ENCODE measurements around the gene ZFPL1. TPM values are rescaled to one million over a fixed set of nuclear protein-coding genes. Genes with fewer than 3 reads are reported as not detected.
A peak's percentile ranks its signal among the peaks of the same experiment; 100 is the strongest.

Gene ZFPL1
- total RNA-seq, 1 donor from 2014 or later = 32.1 TPM

DNA sequence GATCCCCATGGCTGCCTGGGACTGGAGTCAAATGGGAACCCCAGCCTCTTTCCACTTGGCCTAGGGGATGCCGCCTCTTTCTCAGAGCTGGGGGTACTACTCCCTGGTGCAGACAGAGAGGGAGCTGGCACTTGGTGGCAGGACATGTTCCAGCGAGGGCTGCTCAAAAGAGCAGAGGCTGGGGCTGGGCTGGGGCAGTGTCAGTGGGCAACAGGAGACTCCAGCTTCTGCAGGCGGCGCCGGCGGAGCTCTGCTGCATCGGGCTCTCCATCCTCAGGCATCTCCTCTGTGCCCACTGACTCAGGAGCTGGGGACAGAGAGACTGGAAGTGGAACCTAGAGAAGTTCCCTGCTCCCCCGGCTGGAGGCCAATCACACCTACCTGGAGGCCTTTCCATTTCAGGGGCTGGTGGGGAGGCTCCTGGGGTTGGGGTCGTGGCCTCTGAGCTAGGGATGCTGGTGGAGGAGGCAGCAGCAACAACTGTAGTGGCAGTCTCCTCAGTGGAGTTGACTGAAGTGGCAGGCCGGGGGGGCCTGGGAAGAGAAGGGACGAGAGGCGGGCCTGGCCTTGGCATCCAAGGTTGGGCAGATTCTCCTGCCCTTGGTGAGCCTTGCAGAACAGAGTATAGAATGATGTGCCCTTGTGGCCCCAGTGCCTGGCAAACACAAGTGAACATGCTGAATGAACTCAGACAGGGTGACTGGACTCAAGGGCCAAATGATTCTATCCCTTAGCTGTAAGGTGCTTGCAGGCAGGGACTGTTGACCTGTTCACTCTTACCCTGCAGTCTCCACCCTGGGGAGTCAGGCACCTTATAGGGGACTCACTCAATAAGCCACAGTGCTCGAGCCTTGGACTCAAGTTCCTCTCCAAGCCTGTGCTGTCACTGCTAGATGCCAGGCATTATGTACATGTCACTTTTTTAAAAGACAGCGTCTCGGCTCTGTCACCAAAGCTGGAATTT is 44.4 kb downstream of the ZFPL1 start:
- no peak for DNase-seq (ENCODE audit: low spot score)

- no peak for DNase-seq (ENCODE audit: low spot score)
Measured at GRCh38 chr11:65129649-65130441, 45.8 kb downstream of the ZFPL1 start.

- DNase-seq (ENCODE audit: low spot score) = no peak
Measured at GRCh38 chr11:65130631-65131416, 46.8 kb downstream of the ZFPL1 start.

- DNase-seq (ENCODE audit: low spot score) = no peak
Measured at GRCh38 chr11:65131417-65131776, 47.4 kb downstream of the ZFPL1 start.

GRCh38 chr11:65131895-65132237 is 47.8 kb downstream of the ZFPL1 start:
- DNase-seq (ENCODE audit: low spot score) = no peak

DNA sequence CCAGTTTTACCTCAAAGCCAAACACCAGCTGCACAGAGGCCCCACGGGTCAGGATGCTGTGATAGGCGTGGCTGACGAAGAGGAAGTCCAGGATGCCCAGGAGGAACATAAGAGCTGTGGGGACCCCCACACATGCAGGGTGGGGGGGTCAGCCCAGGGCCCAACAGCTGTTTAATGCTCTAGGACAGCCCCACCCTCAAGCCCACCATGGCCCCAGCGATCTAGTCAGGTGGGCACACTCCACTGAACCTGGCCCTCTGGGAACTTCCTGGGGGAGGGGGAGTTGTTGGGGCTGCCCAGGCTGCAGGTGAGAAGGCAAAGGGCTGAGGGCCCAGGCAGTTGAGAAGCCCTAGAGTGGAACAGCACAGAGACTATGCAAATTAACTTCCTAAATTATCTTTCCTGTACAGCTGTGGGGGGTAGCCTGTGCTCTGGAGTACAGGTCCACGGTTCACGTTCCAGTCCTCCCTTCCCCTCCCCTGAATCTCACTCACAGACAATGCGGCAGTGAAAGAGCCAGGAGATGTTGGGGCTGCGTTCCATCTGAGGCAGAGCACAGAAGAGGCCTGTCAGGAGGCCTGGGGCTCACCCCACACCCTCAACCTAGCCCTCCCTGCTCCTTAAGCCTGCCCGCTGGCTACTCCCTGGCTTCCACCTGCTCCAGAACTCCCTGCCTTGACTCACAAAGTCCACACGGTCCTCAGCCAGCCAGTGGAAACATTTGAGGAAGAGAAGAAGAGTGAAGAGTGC is 48.4 kb downstream of the ZFPL1 start:
- DNase-seq (ENCODE audit: low spot score) = no peak

DNA sequence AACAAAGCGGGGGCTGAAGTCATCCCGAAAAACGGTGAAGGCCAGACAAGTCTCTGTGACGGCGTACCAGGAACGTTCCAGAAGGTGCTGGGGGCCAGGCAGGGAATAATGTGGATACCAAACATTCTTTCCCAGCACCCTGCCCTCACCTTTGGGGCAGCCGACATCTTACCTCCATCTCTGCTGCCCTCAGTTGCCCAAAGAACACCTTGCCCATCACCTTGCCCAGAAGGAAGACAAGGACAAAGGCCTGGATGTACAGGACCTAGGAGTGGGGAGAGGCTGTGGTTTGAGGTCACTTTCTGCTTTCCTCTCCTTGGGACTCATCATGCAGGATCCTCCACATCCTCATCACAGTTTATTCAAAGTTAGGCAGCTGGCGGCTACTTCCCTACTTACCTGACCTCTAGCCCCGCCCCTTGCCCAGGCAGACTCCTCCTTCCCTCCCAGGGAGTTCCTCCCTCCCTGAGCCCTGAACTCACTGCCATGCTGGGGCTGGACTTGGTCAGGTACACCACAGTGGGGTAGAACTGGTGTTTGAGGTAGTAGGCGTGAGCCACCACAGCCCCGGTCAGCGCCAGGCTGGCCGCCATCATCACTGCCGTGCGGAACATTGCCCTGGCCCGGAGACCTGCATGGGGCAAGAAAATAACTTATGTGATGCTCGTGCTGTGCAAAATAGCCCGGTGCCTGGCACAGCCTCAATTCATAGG is 49.1 kb downstream of the ZFPL1 start:
- no peak for DNase-seq (ENCODE audit: low spot score)

DNA sequence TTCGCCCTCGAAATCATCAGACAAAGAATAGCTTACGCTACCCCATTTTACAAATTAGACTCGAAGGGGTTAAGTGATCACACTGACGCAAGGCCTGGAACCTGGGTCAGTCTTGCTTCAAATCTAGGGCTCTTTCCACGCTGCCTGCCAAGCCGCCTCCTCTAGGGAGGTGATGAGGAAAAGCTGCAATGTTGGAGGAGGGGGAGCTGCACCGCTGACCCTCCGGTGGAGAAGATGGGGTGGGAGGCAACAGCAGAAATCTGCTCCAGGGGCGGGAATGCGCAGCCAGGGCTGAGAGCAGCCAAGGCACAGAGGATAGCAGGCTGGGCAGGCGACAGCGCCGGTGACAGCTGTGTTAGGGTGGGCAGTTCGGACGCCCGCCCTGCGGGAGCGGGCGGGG is 49.7 kb downstream of the ZFPL1 start:
- no peak for DNase-seq (ENCODE audit: low spot score)

DNA sequence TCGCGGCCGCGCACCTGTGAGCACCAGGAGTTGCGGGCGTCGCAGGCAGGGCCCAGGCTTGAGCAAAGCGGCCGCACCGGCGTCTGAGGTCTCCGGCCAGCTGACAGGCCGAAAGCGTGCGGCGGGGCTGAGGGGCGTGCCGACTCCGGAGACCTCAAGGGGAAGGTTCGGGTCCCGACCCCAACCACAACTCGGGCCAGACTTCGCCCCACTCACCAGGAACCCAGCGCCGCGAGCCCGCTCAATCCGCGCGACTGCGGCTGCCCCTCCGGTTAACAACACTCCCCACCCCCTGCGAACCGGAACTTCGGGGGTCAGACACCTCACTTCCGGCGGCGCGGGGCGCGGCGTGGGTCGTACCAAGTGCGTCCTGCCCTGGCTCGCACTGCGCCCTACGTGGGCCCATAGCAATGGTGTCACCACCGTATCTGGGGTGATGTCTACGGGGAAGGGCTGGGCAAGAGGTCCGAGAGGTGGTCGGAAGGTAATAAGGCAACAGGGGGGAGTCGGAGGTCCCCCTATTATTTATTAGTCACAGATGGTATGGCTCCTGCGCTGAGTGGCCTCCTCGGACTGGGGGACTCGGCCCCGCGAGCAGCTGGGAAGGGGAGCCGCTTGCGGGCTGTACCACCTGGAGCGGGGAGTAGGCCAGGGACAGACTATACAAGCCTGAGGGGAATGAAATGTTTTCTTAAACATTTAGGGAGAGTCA is 50.4 kb downstream of the ZFPL1 start, which contains the start of gene SYVN1:
SYVN1 (minus strand) TSS at position 280 of the 712 bp plus-strand sequence. CDS start 918 bp downstream, outside the sequence.
- peak; percentile 97 for DNase-seq (ENCODE audit: low spot score)

- DNase-seq (ENCODE audit: low spot score) = peak; percentile 92
Measured at GRCh38 chr11:65134952-65135632, 51.1 kb downstream of the ZFPL1 start.

- peak; percentile 51 for DNase-seq (ENCODE audit: low spot score)
Measured at GRCh38 chr11:65135633-65136145, 51.7 kb downstream of the ZFPL1 start.

DNA sequence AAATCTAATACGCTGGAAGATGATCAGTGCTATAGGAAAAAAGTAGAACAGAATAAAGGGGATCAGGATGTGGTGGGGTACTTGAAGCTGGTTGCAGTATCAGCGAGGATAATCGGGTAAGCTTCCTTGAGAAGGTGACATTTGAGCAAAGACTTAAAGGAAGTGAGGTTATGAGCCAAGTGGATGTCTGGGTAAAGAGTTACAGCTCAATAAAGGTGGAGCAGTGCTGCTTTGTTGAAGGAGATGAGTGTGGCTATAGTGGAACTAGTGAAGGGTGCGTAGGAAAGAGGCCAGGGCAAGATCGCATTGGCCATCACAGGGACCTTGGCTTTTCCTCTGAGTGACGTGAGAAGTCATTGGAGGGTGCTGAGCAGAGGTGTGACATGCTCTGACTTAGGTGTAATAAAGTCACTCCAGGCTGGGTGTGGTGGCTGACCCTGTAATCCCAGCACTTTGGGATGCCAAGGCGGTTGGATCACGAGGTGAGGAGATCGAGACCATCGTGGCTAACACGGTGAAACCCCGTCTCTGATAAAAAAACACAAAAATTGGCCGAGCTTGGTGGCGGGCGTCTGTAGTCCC is 52.6 kb downstream of the ZFPL1 start:
- DNase-seq (ENCODE audit: low spot score) = peak; percentile 5

Small RNA genes lying within 50 kb of the gene (microRNA-seq; reads per million reads assigned to microRNA genes)
- not detected for gene MIR6751 (ENCODE audit: borderline number of aligned reads)

Other genes with a start within 250 kb of the ZFPL1 start
- 0.55 TPM for gene CDC42BPG, start 239.6 kb upstream of the ZFPL1 start, total RNA-seq
- 95.0 TPM for gene EHD1, start 205.6 kb upstream of the ZFPL1 start, total RNA-seq
- 22.2 TPM for gene ATG2A, start 167.0 kb upstream of the ZFPL1 start, total RNA-seq
- gene PPP2R5B, start 159.5 kb upstream of the ZFPL1 start, total RNA-seq = 28.3 TPM
- gene GPHA2, start 148.3 kb upstream of the ZFPL1 start, total RNA-seq = not detected
- not detected for gene MAJIN, start 112.1 kb upstream of the ZFPL1 start, total RNA-seq
- gene BATF2, start 87.3 kb upstream of the ZFPL1 start, total RNA-seq = 2.1 TPM
- 93.0 TPM for gene ARL2, start 70.1 kb upstream of the ZFPL1 start, total RNA-seq
- gene SNX15, start 56.8 kb upstream of the ZFPL1 start, total RNA-seq = 27.6 TPM
- gene SAC3D1, start 43.0 kb upstream of the ZFPL1 start, total RNA-seq = 12.3 TPM
- gene NAALADL1, start 25.7 kb upstream of the ZFPL1 start, total RNA-seq = 15.2 TPM
- gene CDCA5, start 182 bp upstream of the ZFPL1 start, total RNA-seq = 1.2 TPM
- gene VPS51, start 12.0 kb downstream of the ZFPL1 start, total RNA-seq = 86.6 TPM
- 22.1 TPM for gene TM7SF2, start 27.6 kb downstream of the ZFPL1 start, total RNA-seq
- 11.5 TPM for gene ZNHIT2, start 33.5 kb downstream of the ZFPL1 start, total RNA-seq
- 617 TPM for gene FAU, start 37.9 kb downstream of the ZFPL1 start, total RNA-seq
- gene MRPL49, start 38.1 kb downstream of the ZFPL1 start, total RNA-seq = 26.1 TPM
- gene SYVN1, start 50.3 kb downstream of the ZFPL1 start, total RNA-seq = 78.8 TPM
- not detected for gene SPDYC, start 86.0 kb downstream of the ZFPL1 start, total RNA-seq
- 102 TPM for gene CAPN1, start 97.7 kb downstream of the ZFPL1 start, total RNA-seq
- gene POLA2, start 177.7 kb downstream of the ZFPL1 start, total RNA-seq = 5.9 TPM
- 88.4 TPM for gene CDC42EP2, start 230.6 kb downstream of the ZFPL1 start, total RNA-seq
- 34.1 TPM for gene DPF2, start 249.6 kb downstream of the ZFPL1 start, total RNA-seq